EL (cell line): ENCODE measurements around the gene SEMA4C.

Experiments
- DNase-seq: peaks from one replicate; pipeline ENCODE4 v3.0.0-alpha.2; 2016

SEMA4C gene

DNA sequence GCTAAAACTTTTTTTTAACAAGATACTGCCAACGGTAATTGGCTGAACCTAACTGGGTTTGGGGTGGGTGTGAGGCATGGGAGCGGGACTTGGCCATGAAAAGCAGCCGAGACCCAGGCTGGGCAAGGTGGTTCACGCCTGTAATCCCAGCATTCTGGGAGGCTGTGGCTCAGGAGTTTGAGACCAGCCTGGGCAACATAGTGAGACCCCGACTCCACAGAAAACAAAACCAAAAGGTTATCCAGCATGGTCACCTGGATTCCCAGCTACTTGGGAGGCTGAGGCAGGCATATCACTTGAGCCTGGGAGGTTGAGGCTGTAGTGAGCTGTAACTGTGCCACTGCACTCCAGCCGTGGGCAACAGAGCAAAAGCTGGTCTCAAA lies 11.0 kb upstream of the SEMA4C start:
- no peak for DNase-seq

DNA sequence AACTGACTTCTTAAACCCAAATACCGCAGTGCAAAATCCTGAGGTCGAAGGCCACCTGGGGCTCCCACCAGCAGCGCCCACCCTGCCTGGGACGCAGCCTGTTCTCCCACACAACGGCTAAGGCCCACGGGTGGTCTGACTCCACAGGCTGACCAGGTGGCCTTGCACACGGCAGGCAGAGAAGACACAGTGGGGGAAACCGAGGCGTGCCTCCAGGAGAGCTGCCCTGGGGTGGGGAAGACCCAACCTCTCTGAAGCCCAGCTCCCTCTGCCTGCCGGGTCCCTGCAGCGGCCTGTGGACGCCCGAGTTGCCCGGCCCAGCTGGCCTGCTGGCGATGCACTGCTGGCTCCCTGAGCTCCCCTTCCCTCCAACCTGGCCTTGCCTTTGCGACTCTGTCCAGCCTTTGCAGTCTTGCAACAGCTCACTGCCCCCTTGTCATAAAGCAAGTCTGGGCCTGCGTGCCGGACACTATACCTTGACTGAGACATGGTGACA lies 9.7 kb upstream of the SEMA4C start:
- DNase-seq, result no peak

- DNase-seq, result no peak
Measured at GRCh38 chr2:96878796-96879544, 9.1 kb upstream of the SEMA4C start.

DNA sequence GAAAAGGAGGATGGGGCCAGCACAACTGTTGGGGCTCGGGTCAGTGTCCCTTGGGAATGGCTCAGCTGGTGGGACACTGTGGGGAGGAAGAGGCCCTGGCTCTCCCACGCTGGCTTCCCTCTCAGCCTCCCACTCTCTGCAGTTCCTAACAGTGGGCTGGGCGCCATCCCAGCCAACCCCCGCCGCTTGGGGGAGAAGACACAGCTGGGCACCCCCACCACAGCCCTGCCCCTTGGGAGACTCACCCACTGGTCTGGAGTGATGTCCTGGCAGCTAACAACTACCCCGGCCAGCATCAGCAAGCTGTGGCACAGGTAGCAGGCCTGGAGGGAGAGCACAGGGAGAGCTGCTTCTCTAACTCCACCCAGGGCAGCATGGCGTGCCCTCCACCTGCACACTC lies 8.3 kb upstream of the SEMA4C start:
- no peak for DNase-seq

- no peak for DNase-seq
Measured at GRCh38 chr2:96877631-96878092, 7.8 kb upstream of the SEMA4C start.

- DNase-seq, result no peak
Measured at GRCh38 chr2:96877042-96877451, 7.2 kb upstream of the SEMA4C start.

- DNase-seq, result no peak
Measured at GRCh38 chr2:96876269-96877041, 6.6 kb upstream of the SEMA4C start.

DNA sequence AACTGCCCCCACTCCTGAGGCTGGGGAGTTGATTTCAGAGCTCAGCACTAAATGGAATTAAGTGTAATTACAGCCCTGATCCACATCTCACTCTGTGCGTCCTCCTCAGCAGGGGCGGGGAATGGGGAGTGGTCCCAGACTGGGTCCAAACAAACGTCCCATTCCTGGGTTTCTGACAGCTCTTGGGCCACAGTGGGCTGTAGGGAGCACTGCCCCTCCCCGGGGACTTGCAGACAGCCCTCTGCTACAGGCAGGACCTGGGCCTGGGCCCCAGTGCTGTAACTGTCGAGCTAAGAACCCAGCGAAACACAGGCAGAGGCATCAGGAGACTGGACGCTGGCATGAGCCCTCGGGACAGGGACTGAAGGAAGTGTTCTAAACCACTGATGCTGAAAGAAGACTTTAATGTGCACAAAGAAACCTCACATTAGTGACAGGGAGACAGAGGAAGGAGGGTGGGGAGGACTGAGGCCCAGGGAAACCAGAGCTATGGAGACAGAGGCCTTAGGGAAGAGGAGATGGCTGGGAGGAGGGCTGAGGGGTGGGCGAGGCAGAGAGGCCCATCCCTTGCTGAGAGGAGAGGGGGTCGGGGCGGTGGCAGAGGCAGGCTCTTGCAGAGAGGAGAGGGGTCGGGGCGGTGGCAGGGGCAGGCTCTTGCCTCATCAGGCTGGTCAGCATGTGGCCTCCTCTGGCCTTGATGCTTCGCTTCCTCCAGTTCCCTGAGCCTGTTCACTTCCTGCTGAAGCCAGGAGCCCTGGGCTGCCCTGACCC lies 5.8 kb upstream of the SEMA4C start:
- DNase-seq, result no peak

DNA sequence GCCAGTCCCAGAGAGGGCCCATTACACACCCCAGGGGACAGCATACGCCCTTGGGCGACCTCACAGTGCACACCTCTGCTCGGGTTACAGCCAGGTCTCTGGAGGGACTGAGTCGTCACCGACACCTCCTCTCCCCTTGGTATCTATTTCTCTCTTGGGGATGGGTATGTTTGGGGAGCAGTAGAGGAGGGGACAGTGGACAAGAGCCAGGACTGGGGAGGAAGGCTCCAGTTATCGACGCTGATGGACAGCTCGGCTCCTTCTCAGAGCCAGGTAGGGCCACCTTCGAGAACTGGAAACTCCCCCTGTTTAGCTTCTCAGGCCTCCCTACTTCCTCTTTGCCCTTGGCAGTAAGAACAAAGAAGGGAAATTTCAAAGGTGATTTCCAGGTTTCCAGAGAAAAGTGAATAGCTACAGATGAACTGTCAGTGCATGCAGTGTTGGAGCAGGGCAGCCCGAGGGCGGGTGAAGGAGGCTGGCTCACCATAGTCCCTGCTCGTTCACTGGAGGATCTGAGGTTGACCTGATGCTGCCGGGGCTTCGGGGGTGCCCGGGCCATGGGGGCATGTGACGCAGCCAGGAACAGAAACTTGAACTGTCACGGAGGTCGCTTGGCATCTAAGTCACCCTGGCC lies 4.4 kb upstream of the SEMA4C start:
- no peak for DNase-seq

DNA sequence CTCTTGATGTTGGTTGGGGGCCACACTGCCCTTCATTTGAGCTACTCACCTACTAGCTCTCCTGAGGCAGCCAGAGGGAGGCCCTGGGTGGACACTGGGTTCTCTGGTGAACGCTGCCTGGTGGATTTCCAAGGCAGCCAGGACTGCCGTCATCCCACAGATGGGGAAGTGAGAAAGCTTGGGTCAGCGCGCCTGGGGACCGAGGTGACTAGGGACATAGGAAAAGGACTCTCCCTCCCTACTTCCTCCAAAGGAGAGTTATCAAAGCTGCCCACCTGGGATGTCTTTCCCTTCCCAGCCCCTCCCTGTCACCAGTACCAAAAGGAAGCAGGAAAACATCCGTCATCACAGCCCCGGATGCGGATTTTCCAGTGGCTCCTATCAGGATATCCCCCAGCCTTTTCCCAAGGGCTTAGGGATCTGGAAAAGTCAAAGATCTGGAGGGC lies 3.8 kb upstream of the SEMA4C start:
- no peak for DNase-seq

GRCh38 chr2:96872591-96873349 lies 2.9 kb upstream of the SEMA4C start:
- peak; percentile 21 for DNase-seq

DNA sequence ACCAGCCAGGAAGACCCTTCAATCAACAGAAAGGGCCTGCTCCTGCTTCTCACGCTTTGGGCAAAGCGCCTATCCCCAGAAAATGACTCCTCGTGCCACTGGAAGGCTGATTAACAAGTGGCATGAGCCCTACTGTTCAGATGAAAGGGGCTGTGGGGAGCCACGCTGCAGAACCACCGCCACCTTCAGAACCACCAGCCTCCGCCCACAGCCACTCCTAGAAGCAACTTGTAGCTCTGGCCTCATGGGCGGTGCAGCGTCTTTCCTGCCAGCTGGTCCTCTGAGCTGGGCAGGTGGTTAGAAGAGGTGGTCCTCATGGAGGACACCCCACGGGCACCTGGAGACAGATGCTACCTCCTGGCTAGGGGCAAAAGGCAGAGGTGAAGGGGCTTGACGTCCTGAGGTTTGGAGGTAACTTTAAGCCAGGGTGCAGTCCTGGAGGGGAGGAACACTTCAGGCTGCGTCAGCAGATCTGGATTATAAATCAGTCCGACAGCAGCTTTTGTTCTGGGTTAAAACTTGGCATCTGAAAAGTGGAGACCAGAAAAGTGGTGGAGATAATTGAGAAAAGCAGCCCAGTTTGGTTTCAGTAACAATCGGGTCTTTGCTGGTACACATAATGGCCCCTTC lies 861 bp upstream of the SEMA4C start:
- no peak for DNase-seq

DNA sequence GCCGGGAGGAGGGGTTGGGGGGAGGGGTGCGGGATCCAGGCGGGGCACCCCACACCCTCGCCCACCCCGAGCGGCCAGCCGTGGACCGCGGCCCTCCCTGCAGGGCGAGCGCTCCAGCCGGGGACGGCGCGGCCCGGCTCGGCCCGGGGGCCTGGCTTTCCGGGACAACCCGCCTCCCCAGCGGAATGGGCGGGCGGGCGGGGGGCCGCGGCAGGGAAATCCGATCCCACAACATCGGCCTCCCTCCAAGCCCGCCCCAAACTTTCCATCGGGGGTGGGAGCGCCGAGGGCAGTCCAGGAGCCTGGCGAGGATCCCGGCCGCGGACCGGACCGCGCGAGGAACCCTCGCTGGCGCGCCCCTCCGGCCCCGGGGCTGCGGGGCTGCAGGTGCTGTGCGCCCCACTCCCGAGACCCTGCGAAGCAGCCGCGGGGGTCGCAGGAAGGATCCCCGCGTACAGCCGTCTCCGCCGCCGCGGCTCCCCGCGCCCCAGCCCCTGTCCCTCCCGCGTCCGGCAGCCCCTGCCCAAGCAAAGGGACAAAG lies 529 bp downstream of the SEMA4C start:
- DNase-seq, result peak; percentile 71

- peak; percentile 92 for DNase-seq
Measured at GRCh38 chr2:96868555-96869280, 1.2 kb downstream of the SEMA4C start.

DNA sequence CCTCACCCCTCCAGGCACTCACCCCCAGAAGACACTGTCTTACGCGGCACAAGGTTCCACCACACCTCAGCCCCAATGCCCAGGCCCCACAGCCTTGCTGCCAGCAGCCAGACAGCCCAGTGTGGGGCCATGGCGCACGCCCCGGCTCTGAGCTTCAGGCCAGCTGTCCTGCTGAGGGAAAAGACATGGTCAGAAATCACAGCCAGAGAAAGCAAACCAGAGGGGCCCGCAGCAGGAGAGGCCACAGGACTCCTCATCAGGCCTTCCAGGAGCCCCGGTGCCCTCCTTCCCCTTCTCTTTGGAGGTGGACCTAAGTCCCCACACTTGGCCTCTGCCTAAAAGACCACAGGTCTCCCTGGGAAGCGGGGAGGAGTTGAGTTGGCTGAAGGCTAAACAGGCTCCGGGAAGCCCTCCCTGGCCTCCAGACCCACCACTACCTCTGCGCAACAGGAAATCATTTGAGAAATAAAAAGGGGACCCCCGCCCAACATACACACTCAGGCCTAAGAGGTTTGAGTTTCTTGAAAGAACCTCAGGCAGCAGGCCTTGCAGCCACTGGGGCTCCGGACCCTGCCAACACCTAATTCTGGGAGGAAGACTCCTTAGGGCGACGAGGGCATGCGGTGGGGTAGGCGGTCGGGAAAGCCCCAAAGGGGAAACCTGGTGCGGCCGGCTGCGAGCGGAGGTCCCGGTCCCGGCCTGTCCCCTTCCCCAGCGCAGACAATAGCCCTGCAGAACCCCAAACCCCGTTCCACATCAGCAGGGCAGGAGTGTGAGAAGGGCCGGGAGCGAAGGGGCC lies 1.9 kb downstream of the SEMA4C start:
- peak; percentile 16 for DNase-seq

GRCh38 chr2:96866986-96867755 lies 2.7 kb downstream of the SEMA4C start:
- no peak for DNase-seq

- no peak for DNase-seq
Measured at GRCh38 chr2:96866586-96866985, 3.3 kb downstream of the SEMA4C start.

- no peak for DNase-seq
Measured at GRCh38 chr2:96866149-96866548, 3.7 kb downstream of the SEMA4C start.

- no peak for DNase-seq
Measured at GRCh38 chr2:96865654-96866053, 4.2 kb downstream of the SEMA4C start.
